DND-41 (cell line): ENCODE data around the gene LGI4.

Experiments
- ATAC-seq: fragments of 200-7000 bp; cut with Tn5 transposase; 3 replicates; pipeline ENCODE4 v1.9.1; 2021; ENCODE audit warnings: low read depth; ENCODE audit not compliant: insufficient read depth
- DNase-seq: peaks from one replicate; pipeline ENCODE4 v3.0.0-alpha.2; 2020
- H2AFZ ChIP-seq: 2 replicates; pipeline ENCODE4 v1.6.0; 2012; ENCODE audit warnings: low read depth, low read length
- H3K27ac ChIP-seq: 2 replicates; pipeline ENCODE4 v1.5.1; 2012; ENCODE audit warnings: low read length, inconsistent platforms
- H3K27me3 ChIP-seq: fragments of 200-600 bp; sonication (generic); 2 replicates; pipeline ENCODE4 v1.6.0; 2012; ENCODE audit warnings: low read length, mild to moderate bottlenecking, inconsistent platforms; ENCODE audit not compliant: insufficient read depth, poor library complexity
- H3K36me3 ChIP-seq: 2 replicates; pipeline ENCODE4 v1.5.1; 2012; ENCODE audit warnings: low read length, inconsistent platforms; ENCODE audit not compliant: insufficient read depth
- H3K4me1 ChIP-seq: 2 replicates; pipeline ENCODE4 v1.5.1; 2012; ENCODE audit warnings: mild to moderate bottlenecking, low read length; ENCODE audit not compliant: insufficient read depth
- H3K4me2 ChIP-seq: 2 replicates; pipeline ENCODE4 v1.6.0; 2012; ENCODE audit warnings: mild to moderate bottlenecking, moderate library complexity, low read length, inconsistent platforms; ENCODE audit not compliant: insufficient read depth
- H3K4me3 ChIP-seq, 2 experiments: fragments of 200-600 bp in 1 of 2; shearing (Covaris generic) in 1 of 2; 2 replicates each; pipeline ENCODE4 v1.5.1; 2012 to 2016; ENCODE audit warnings: inconsistent platforms in 2 of 2, low read length in 2 of 2, mild to moderate bottlenecking in 2 of 2, low read depth in 1 of 2, moderate library complexity in 1 of 2
- H3K79me2 ChIP-seq: 2 replicates; pipeline ENCODE4 v1.6.0; 2012; ENCODE audit warnings: low read length, inconsistent platforms; ENCODE audit not compliant: insufficient read depth
- H3K9ac ChIP-seq: 2 replicates; pipeline ENCODE4 v1.6.0; 2012; ENCODE audit warnings: low read depth, mild to moderate bottlenecking, inconsistent platforms, low read length, moderate library complexity
- H3K9me3 ChIP-seq: 2 replicates; pipeline ENCODE4 v1.5.1; 2012; ENCODE audit warnings: low read length, moderate library complexity, mild to moderate bottlenecking, inconsistent platforms; ENCODE audit not compliant: insufficient read depth, severe bottlenecking
- H4K20me1 ChIP-seq: 2 replicates; pipeline ENCODE4 v1.6.0; 2012; ENCODE audit warnings: low read length; ENCODE audit not compliant: insufficient read depth
- EZH2 ChIP-seq: IDR thresholded peaks from 3 replicates; pipeline ENCODE4 v1.6.1; 2012; ENCODE audit warnings: borderline replicate concordance, low read depth, mild to moderate bottlenecking, moderate library complexity, low read length, inconsistent platforms; ENCODE audit not compliant: severe bottlenecking
- TF ChIP-seq, protein P1 (sequence below): IDR thresholded peaks from 2 replicates; pipeline ENCODE4 v1.5.1; 2012; ENCODE audit warnings: borderline replicate concordance, low read length, moderate library complexity, mild to moderate bottlenecking; ENCODE audit not compliant: poor library complexity, severe bottlenecking; ENCODE audit errors: extremely low read depth

The LGI4 gene

DNA sequence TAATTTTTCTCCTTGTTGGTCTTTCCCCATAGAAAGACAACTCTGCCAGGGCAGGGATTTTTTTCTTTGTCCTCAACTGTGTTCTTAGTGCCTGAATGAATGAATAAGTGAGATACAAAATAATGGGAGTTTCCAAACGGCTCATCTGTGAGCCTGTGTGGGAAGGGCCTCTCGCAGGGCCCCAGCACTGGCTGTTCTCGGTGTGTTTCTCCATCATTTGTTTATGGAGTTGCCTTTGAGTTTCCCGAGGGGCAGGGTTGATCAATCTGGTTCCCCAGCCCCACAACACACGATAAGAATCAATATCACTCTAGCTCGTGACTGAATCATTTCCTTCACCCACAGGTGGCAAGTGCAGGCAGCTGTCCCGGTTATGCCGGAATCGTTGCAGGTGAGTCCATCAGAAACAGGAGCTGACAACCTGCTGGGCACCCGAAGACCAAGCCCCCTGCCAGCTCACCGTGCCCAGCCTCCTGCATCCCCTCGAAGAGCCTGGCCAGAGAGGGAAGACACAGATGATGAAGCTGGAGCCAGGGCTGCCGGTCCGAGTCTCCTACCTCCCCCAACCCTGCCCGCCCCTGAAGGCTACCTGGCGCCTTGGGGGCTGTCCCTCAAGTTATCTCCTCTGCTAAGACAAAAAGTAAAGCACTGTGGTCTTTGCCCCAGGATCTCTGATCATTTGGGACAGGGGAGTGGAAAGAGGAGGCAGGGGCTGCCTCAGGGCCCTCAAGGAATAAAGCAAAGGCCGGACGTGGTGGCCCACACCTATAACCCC lies 34.5 kb upstream of the LGI4 start:
- Histone ChIP-seq H3K4me1 (no peaks in the 10 kb centered on the region), H4K20me1 (no peaks in the 10 kb centered on the region), H3K36me3 (peaks cover 39% of the 10 kb centered on the region), H2AFZ (no peak overlapping the region), H3K4me2 (no peak overlapping the region), H3K27ac (no peak overlapping the region), H3K27me3 (no peaks in the 10 kb centered on the region), H3K9me3 (no peaks in the 10 kb centered on the region), H3K4me3 (no peak overlapping the region), H3K79me2 (no peaks in the 10 kb centered on the region), H3K9ac (no peak overlapping the region)
- TF ChIP-seq, protein P1, sequence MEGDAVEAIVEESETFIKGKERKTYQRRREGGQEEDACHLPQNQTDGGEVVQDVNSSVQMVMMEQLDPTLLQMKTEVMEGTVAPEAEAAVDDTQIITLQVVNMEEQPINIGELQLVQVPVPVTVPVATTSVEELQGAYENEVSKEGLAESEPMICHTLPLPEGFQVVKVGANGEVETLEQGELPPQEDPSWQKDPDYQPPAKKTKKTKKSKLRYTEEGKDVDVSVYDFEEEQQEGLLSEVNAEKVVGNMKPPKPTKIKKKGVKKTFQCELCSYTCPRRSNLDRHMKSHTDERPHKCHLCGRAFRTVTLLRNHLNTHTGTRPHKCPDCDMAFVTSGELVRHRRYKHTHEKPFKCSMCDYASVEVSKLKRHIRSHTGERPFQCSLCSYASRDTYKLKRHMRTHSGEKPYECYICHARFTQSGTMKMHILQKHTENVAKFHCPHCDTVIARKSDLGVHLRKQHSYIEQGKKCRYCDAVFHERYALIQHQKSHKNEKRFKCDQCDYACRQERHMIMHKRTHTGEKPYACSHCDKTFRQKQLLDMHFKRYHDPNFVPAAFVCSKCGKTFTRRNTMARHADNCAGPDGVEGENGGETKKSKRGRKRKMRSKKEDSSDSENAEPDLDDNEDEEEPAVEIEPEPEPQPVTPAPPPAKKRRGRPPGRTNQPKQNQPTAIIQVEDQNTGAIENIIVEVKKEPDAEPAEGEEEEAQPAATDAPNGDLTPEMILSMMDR = no peak
- TF ChIP-seq EZH2 = no peak
- DNase-seq = no peak
- no peak for ATAC-seq

DNA sequence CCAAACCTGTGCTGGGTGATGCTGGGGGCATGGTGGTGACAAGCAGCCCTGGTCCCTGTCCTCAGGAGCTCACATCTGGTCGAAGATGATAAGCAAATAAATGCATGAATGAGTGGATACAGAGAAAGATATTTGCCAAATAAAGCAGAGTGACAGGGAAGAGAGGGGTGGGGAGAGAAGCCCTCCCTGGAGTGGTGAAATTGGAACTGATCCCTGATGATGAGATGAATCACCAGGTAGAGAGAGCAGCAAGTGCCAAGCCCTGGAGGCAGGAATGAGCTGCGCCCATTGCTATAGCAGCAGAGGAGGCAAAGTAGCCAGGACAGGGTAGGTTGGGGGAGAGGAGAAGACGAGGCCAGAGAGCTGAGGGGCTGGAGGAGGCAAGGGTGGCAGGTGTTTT lies 33.3 kb upstream of the LGI4 start:
- Histone ChIP-seq H4K20me1 (no peaks in the 10 kb centered on the region), H3K79me2 (no peaks in the 10 kb centered on the region), H3K9me3 (no peaks in the 10 kb centered on the region), H3K27me3 (no peaks in the 10 kb centered on the region), H3K4me2 (no peak overlapping the region), H3K27ac (no peak overlapping the region), H3K36me3 (peaks cover 51% of the 10 kb centered on the region), H3K4me3 (no peak overlapping the region), H3K4me1 (no peaks in the 10 kb centered on the region), H3K9ac (no peak overlapping the region), H2AFZ (no peak overlapping the region)
- DNase-seq = no peak
- no peak for ATAC-seq
- TF ChIP-seq, protein P1 = no peak
- no peak for TF ChIP-seq EZH2

DNA sequence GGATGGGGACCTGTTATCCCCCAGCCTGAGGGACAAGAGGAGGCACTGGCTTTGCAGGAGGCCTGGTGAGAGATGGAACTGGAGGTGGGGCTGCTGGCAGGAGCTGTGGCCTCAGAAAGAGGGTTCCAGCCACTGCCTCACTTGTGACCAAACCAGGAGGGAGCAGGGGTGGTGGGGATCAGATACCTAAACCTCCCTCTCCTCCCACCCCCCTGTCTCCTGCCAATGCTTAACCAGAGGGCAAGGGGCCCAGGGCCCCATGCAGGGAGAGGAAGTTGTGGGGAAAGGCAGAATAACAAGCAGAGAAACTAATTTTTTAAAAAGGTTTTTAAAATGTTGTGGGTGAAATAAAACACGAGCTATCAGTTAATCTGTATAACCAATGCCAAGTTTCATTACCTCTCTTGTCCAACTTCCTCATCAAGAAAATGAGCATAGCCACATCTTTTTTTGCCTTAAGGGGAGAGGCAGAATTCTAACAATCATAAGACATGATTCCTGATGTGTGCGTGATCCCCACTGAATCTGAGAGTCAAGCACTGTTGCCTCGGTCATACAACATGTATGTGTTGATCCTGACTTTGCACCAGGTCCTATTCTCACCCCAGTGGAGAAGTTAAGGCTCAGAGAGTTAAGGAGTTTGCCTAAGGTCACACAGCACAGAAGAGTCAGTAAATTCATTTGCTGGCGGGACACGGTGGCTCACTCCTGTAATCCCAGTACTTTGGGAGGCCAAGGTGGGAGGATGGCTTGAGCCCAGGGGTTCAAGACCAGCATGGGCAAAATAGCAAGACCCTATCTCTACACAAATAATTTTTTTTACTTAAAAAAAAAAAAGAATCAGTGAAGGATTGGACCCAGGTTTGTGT lies 32.6 kb upstream of the LGI4 start:
- H3K9me3 ChIP-seq = peaks cover 2% of the 10 kb centered on the region
- H3K4me3 ChIP-seq = no peak overlapping the region
- H3K79me2 ChIP-seq = no peaks in the 10 kb centered on the region
- peaks cover 58% of the 10 kb centered on the region for H3K36me3 ChIP-seq
- ATAC-seq (no peak), DNase-seq (no peak)
- H3K4me2 ChIP-seq = no peak overlapping the region
- H3K9ac ChIP-seq = no peak overlapping the region
- H2AFZ ChIP-seq = no peak overlapping the region
- TF ChIP-seq, protein P1 = no peak
- TF ChIP-seq EZH2 = no peak
- H3K4me1 ChIP-seq = no peaks in the 10 kb centered on the region
- H3K27me3 ChIP-seq = no peaks in the 10 kb centered on the region
- H4K20me1 ChIP-seq = no peaks in the 10 kb centered on the region
- no peak overlapping the region for H3K27ac ChIP-seq
